A549 (cell line): Measurements from ENCODE around the gene CFAP298. TPM values are rescaled to one million over a fixed set of nuclear protein-coding genes. Genes with fewer than 3 reads are reported as not detected.

Experiments used
- ATAC-seq, 2 experiments: fragments of 200-7000 bp in 1 of 2; fragments of >200 bp in 1 of 2; cut with Nextera tagmentation in 1 of 2; cut with Tn5 transposase in 1 of 2; 3 replicates each; pipeline versions ENCODE4 v1.8.0 to v1.9.1; 2018 to 2020; ENCODE audit warnings: mild to moderate bottlenecking in 1 of 2, moderate library complexity in 1 of 2
- CTCF ChIA-PET: fragments of 300-600 bp; sonication (Branson Sonifier 250); formaldehyde crosslinking; extraction: SDS; loops from one replicate; lab custom pipeline; 2021; ENCODE audit warnings: antibody characterized with exemption, inconsistent platforms; lab: Yijun Ruan, JAX
- POLR2A ChIA-PET: fragments of 350-600 bp; formaldehyde crosslinking; extraction: SDS; loops from one replicate; lab custom pipeline; 2021; ENCODE audit warnings: antibody characterized with exemption, inconsistent platforms; lab: Yijun Ruan, JAX
- DNase-seq, 2 experiments: peaks; one replicate each; pipeline versions ENCODE4 v3.0.0 to v3.0.0-alpha.2; 2011 to 2016; ENCODE audit warnings: low read depth in 1 of 2, low spot score in 1 of 2
- FAIRE-seq: peaks from 2 replicates; lab custom pipeline; 2011; peaks lifted over from hg19 to GRCh38; lab: Jason Lieb, UNC
- H3K27ac ChIP-seq, 2 experiments: fragments of >200 bp; sonication (Bioruptor Twin); formaldehyde crosslinking; 3 replicates each; pipeline ENCODE4 v1.5.1; 2016 to 2017
- H3K4me1 ChIP-seq: fragments of >200 bp; sonication (Bioruptor Twin); formaldehyde crosslinking; 3 replicates; pipeline ENCODE4 v1.6.1; 2016
- H3K4me2 ChIP-seq: fragments of >200 bp; sonication (Bioruptor Twin); formaldehyde crosslinking; 3 replicates; pipeline ENCODE4 v1.6.1; 2016
- H3K4me3 ChIP-seq: fragments of >200 bp; sonication (Bioruptor Twin); formaldehyde crosslinking; 3 replicates; pipeline ENCODE4 v1.5.1; 2016
- H3K9me3 ChIP-seq: fragments of >200 bp; sonication (Bioruptor Twin); formaldehyde crosslinking; 3 replicates; pipeline ENCODE4 v1.6.1; 2016
- BHLHE40 ChIP-seq: IDR thresholded peaks from 2 replicates; pipeline ENCODE4 v1.6.1; 2012; ENCODE audit warnings: low read depth, low read length, inconsistent platforms
- CHD2 ChIP-seq: fragments of 150-350 bp; IDR thresholded peaks from 2 replicates; pipeline ENCODE4 v1.6.1; 2014; ENCODE audit warnings: low read length; ENCODE audit not compliant: partially characterized antibody
- EHF ChIP-seq: fragments of 250-450 bp; sonication (Bioruptor Pico); IDR thresholded peaks from 2 replicates; pipeline ENCODE4 v1.5.0; 2020; ENCODE audit warnings: mild to moderate bottlenecking
- FOSL2 ChIP-seq, 2 experiments: fragments of 450-650 bp in 1 of 2; fragments of >200 bp in 1 of 2; sonication (Bioruptor Twin) in 1 of 2; formaldehyde crosslinking; IDR thresholded peaks; 2 replicates each; pipeline versions ENCODE4 v1.5.0 to v1.6.1; 2016 to 2020; ENCODE audit warnings: mild to moderate bottlenecking in 1 of 2, moderate library complexity in 1 of 2
- FOXS1 ChIP-seq: fragments of 250-450 bp; sonication (Bioruptor Pico); IDR thresholded peaks from 2 replicates; pipeline ENCODE4 v1.5.0; 2020; ENCODE audit warnings: mild to moderate bottlenecking, moderate library complexity
- HDAC2 ChIP-seq: fragments of 200-600 bp; sonication (generic); IDR thresholded peaks from 2 replicates; pipeline ENCODE4 v1.6.1; 2016
- HOXA7 ChIP-seq: fragments of 250-450 bp; sonication (Bioruptor Pico); IDR thresholded peaks from 2 replicates; pipeline ENCODE4 v1.5.0; 2020; ENCODE audit warnings: mild to moderate bottlenecking, moderate library complexity
- JUN ChIP-seq, 2 experiments: fragments of >200 bp; sonication (Bioruptor Twin); formaldehyde crosslinking; IDR thresholded peaks; 2 replicates in 1 of 2; 3 replicates in 1 of 2; pipeline ENCODE4 v1.6.1; 2016 to 2017
- KDM1A ChIP-seq: fragments of 200-600 bp; sonication (generic); IDR thresholded peaks from 2 replicates; pipeline ENCODE4 v1.6.1; 2016; ENCODE audit warnings: low read depth, mild to moderate bottlenecking
- MAZ ChIP-seq: fragments of 150-350 bp; IDR thresholded peaks from 2 replicates; pipeline ENCODE4 v1.6.1; 2014; ENCODE audit warnings: antibody characterized with exemption, low read depth, low read length, borderline replicate concordance
- MYC ChIP-seq: IDR thresholded peaks from 2 replicates; pipeline ENCODE4 v1.6.1; 2012; ENCODE audit warnings: mild to moderate bottlenecking, inconsistent platforms, low read length, improper control_type of control experiment, borderline replicate concordance
- NR3C1 ChIP-seq: fragments of >200 bp; sonication (Bioruptor Twin); formaldehyde crosslinking; IDR thresholded peaks from 3 replicates; pipeline ENCODE4 v1.6.1; 2017
- POLR2A ChIP-seq: IDR thresholded peaks from 2 replicates; pipeline ENCODE4 v1.6.1; 2012; ENCODE audit warnings: mild to moderate bottlenecking, low read length
- RAD21 ChIP-seq, 2 experiments: fragments of >200 bp in 1 of 2; sonication (Bioruptor Twin) in 1 of 2; formaldehyde crosslinking in 1 of 2; IDR thresholded peaks in 1 of 2; conservative IDR thresholded peaks in 1 of 2; 2 replicates in 1 of 2; 3 replicates in 1 of 2; pipeline ENCODE4 v1.6.1; 2012 to 2018; ENCODE audit warnings: inconsistent platforms in 1 of 2
- RARB ChIP-seq: fragments of 250-450 bp; sonication (Bioruptor Pico); IDR thresholded peaks from 2 replicates; pipeline ENCODE4 v1.8.0; 2021; ENCODE audit warnings: mild to moderate bottlenecking, moderate library complexity
- RCOR1 ChIP-seq: fragments of 150-350 bp; IDR thresholded peaks from 2 replicates; pipeline ENCODE4 v1.6.1; 2014; ENCODE audit warnings: antibody characterized with exemption, low read length, low read depth
- SMC3 ChIP-seq: fragments of >200 bp; sonication (Bioruptor Twin); formaldehyde crosslinking; IDR thresholded peaks from 3 replicates; pipeline ENCODE4 v1.6.1; 2018; ENCODE audit warnings: inconsistent platforms
- ZFP36 ChIP-seq: fragments of 450-650 bp; IDR thresholded peaks from 2 replicates; pipeline ENCODE4 v1.6.1; 2014; ENCODE audit warnings: borderline replicate concordance; ENCODE audit not compliant: partially characterized antibody
- WGBS: methylation state at CpG from one replicate; pipeline ENCODE4 v1.1.6; 2017; ENCODE audit errors: missing lambda C conversion rate; 5-methylcytosine and 5-hydroxymethylcytosine counted together
- polyA plus RNA-seq, 4 experiments: library from polyadenylated mRNA; depleted of rRNA in 3 of 4; stranded (reverse); fragments of >200 nt; fragmentation: RNase III in 1 of 4; extraction: RNeasy Plus Mini Kit Qiagen cat#74134 plus additional on column Dnase treatment in 1 of 4; gene quantifications; 2 replicates in 3 of 4; 3 replicates in 1 of 4; pipeline ENCODE4 v1.2.3, GENCODE V29; 2011 to 2017
- TF ChIP-seq, protein P1 (sequence below): fragments of 250-450 bp; sonication (Bioruptor Pico); IDR thresholded peaks from 2 replicates; pipeline ENCODE4 v1.5.0; 2021; ENCODE audit warnings: mild to moderate bottlenecking, moderate library complexity, borderline replicate concordance
- TF ChIP-seq, protein P2 (sequence below): fragments of >200 bp; sonication (Bioruptor Twin); formaldehyde crosslinking; IDR thresholded peaks from 3 replicates; pipeline ENCODE4 v1.6.1; 2016
- TF ChIP-seq, protein P3 (sequence below): fragments of 450-650 bp; IDR thresholded peaks from 2 replicates; pipeline ENCODE4 v1.6.1; 2014; ENCODE audit warnings: antibody characterized with exemption

The CFAP298 gene
- polyA plus RNA-seq, 2 of the 4 experiments (the other 2 are of a cell fraction) = 35.6 to 42.3 TPM

DNA sequence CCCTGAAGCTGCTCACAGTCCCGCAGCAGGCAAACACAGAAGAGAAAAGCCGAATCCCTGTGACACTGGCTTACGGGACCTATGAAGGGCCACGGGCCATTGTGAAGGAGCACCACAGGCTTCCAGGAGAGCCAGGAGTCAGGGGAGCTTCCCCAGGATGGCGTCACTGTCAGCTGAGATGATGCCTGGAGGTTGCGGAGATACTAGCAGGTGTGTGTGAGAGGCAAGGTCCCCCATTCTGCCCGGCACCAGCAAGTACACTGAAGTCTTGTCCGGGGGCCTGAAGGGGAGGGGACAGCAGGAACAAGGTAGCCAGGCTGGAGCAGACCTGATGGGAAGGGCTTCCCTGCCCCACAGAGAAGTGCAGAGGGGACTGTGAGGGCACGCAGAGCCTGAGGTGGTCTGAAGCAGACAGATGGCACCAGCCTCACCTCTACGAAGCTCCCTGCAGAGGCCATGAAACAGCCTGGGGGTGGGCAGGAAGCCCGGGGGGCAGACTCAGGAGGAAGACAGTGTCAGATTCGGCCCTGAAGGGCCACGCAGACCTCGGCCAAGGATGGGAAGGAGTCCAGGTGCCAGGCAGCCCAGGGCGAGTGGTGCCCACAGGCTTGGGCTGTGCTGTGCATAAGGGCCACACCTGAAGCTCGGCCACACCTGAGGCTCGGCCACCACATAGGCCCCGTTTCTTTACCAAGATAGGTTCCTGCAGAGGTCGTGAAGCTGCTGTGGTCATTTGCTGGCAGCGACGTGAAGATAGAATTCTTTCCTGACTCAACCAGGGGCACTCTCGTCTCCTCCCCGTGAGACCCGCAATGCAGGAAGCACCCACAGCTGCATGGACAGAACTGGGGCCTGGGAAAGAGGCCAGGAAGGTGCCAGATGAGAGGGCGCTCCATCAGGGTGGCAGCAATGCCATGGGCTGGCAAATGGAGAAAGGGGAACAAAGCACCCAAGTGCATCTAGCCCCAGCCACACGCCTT, 36.9 kb downstream of the CFAP298 start (continued):
- no peak for TF ChIP-seq KDM1A
- no peak for TF ChIP-seq JUN (IDR thresholded peaks at IDR 0.05)
- TF ChIP-seq SMC3 = no peak
- TF ChIP-seq RARB (CRISPR knock-in tag) = no peak
- no peak for TF ChIP-seq HOXA7 (CRISPR knock-in tag)
- TF ChIP-seq NR3C1 = no peak
- TF ChIP-seq MYC = no peak
- no peak for TF ChIP-seq POLR2A
- no peak for TF ChIP-seq RAD21 (conservative IDR thresholded peaks at IDR 0.05 in 1 of 2, IDR thresholded peaks at IDR 0.05 in 1 of 2)

DNA sequence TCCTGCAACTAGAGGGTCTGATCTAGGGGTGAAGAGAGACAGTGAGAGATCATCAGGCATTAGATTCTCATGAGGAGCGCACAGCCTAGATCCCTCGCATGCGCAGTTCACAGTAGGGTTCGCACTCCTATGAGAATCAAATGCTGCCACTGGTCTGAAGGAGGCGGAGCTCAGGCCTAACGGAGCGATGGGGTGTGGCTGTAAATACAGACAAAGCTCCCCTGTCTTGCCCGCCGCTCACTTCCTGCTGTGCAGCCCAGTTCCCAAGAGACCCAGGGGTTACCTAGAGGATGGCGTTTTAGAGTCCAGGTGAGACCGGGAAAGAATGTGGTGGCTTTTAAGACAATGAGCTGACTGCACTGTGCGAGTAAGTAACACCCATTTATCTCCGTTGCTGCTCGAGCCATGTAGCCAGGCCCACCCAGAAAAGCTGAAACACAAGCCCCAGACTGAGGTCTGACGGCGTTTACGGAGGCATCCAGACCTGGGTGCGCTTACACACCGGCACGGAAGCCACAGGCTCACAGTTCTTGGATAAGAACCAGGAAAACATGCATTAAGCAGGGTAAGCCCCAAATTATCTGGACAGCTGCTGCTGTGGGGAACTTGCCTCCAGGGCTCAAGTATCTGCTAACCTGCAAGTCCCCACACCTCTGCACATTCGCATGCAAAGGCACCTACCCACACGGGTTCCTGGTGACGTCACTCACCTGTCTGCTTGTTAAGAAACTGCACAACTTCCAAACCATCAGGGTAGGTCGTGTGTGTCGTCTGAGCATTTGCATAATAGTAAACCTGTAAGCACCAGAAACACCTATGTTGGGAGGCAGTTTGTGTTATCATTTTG, 39.4 kb downstream of the CFAP298 start:
- Histone ChIP-seq H3K4me2 (no peak overlapping the region), H3K27ac (no peak overlapping the region), H3K9me3 (no peaks in the 10 kb centered on the region), H3K4me1 (0 out of 3 replicates have a peak, but pooled peaks cover 8% of the 10 kb centered on the region), H3K4me3 (no peak overlapping the region)
- CTCF ChIA-PET = interaction anchor here (0.7 to 5.1 kb wide), 5 partner anchors 28 to 170 kb away, joined by 3 to 13 read pairs (median 3); no protein-coding TSS in a partner anchor
- DNase-seq (no peak), FAIRE-seq (no peak), ATAC-seq (no peak)
- 81% methylated on average over 24 of the region's 25 CpGs for WGBS
- POLR2A ChIA-PET = no interaction called here
- TF ChIP-seq, protein P1, sequence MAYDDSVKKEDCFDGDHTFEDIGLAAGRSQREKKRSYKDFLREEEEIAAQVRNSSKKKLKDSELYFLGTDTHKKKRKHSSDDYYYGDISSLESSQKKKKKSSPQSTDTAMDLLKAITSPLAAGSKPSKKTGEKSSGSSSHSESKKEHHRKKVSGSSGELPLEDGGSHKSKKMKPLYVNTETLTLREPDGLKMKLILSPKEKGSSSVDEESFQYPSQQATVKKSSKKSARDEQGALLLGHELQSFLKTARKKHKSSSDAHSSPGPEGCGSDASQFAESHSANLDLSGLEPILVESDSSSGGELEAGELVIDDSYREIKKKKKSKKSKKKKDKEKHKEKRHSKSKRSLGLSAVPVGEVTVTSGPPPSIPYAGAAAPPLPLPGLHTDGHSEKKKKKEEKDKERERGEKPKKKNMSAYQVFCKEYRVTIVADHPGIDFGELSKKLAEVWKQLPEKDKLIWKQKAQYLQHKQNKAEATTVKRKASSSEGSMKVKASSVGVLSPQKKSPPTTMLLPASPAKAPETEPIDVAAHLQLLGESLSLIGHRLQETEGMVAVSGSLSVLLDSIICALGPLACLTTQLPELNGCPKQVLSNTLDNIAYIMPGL = no peak
- TF ChIP-seq RAD21 (conservative IDR thresholded peaks at IDR 0.05 in 1 of 2, IDR thresholded peaks at IDR 0.05 in 1 of 2) (no peak), RCOR1 (no peak), HDAC2 (no peak), KDM1A (no peak), ZFP36 (no peak), CHD2 (no peak), FOSL2 (IDR thresholded peaks at IDR 0.05) (no peak), FOSL2 (CRISPR knock-in tag; IDR thresholded peaks at IDR 0.05) (no peak), BHLHE40 (no peak), EHF (CRISPR knock-in tag) (no peak), FOXS1 (no peak), MAZ (no peak)
- TF ChIP-seq, protein P2, sequence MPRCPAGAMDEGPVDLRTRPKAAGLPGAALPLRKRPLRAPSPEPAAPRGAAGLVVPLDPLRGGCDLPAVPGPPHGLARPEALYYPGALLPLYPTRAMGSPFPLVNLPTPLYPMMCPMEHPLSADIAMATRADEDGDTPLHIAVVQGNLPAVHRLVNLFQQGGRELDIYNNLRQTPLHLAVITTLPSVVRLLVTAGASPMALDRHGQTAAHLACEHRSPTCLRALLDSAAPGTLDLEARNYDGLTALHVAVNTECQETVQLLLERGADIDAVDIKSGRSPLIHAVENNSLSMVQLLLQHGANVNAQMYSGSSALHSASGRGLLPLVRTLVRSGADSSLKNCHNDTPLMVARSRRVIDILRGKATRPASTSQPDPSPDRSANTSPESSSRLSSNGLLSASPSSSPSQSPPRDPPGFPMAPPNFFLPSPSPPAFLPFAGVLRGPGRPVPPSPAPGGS = no peak
- TF ChIP-seq, protein P3, sequence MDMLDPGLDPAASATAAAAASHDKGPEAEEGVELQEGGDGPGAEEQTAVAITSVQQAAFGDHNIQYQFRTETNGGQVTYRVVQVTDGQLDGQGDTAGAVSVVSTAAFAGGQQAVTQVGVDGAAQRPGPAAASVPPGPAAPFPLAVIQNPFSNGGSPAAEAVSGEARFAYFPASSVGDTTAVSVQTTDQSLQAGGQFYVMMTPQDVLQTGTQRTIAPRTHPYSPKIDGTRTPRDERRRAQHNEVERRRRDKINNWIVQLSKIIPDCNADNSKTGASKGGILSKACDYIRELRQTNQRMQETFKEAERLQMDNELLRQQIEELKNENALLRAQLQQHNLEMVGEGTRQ = no peak
